Pancreas (tissue), 10 donors: ENCODE results near the gene TFEB. TPM values are rescaled to one million over a fixed set of nuclear protein-coding genes. Genes with fewer than 3 reads are reported as not detected.

ENCODE experiments used
- ATAC-seq, 4 donors: fragments of 200-7000 bp; cut with Tn5 transposase; one replicate each; pipeline versions ENCODE4 v1.8.0 to v1.9.1; 2020; ENCODE audit warnings: mild to moderate bottlenecking in 4 of 4, moderate library complexity in 4 of 4
- DNase-seq, 6 donors: peaks; one replicate each; pipeline ENCODE4 v3.0.0-alpha.2; 2020
- FAIRE-seq: peaks from 2 replicates; lab custom pipeline; 2012; peaks lifted over from hg19 to GRCh38; lab: Jason Lieb, UNC
- H3K27ac ChIP-seq, 4 donors: fragments of 200-600 bp; sonication (generic); 1 replicate in 3 of 4; 2 replicates in 1 of 4; pipeline versions ENCODE4 v1.5.0 to v1.8.0; 2020
- H3K27me3 ChIP-seq, 4 donors: fragments of 200-600 bp; one replicate each; pipeline ENCODE4 v1.8.0; 2021
- H3K36me3 ChIP-seq, 3 donors: fragments of 200-600 bp; sonication (generic) in 1 of 3; one replicate each; pipeline versions ENCODE4 v1.5.0 to v1.8.0; 2020 to 2021
- H3K4me1 ChIP-seq, 3 donors: fragments of 200-600 bp; one replicate each; pipeline ENCODE4 v1.8.0; 2021
- H3K4me3 ChIP-seq, 4 donors: fragments of 200-600 bp; sonication (generic) in 2 of 4; one replicate each; pipeline versions ENCODE4 v1.5.0 to v1.8.0; 2020 to 2021
- H3K9me3 ChIP-seq, 4 donors: fragments of 200-600 bp; one replicate each; pipeline ENCODE4 v1.8.0; 2021
- WGBS, 2 donors: extraction: QIAGEN DNeasy Blood & Tissue Kit; methylation state at CpG; one replicate each; pipeline ENCODE4 v1.1.7; 2013; 5-methylcytosine and 5-hydroxymethylcytosine counted together
- intact Hi-C, 3 donors: fragments of 100-400 bp; cut with DNase I; formaldehyde crosslinking; loops; one replicate each; pipeline versions ENCODE4 v1.11.1 to v1.14.2; 2022
- polyA plus RNA-seq, 2 donors: library from polyadenylated mRNA; stranded (reverse); fragments of 200-250 nt; gene quantifications; one replicate each; pipeline ENCODE4 v1.2.3, GENCODE V29; 2013
- total RNA-seq, 6 donors: library from RNA; stranded (reverse); fragmentation: NEBNext Ultra II Directional in 4 of 6; extraction: Animal tissue kit (Norgen Biotek cat#: 25700) in 4 of 6; gene quantifications; one replicate each; pipeline versions ENCODE4 v1.2.1 to v1.2.4, GENCODE V29; 2021 to 2023
- TF ChIP-seq, protein P1 (sequence below), 4 donors: fragments of 200-600 bp; sonication (generic) in 3 of 4; IDR thresholded peaks; one replicate each; pipeline versions ENCODE4 v1.5.0 to v1.8.0; 2021; ENCODE audit warnings: antibody characterized with exemption in 4 of 4
- donor health status: healthy with polysubstance abuse.
- donor health status: DM: no; HTN: no; CAD: no; lungs with moderate emphysema.
- donor health status: DM: no; HTN: no; CAD: no.
- donor health status: control.
- donor health status: control.
- donor health status: Bipolar disorder and iron deficiency.
- donor health status: DM: yes; HTN: yes; CAD: no.
- donor health status: DM: no; HTN: no; CAD: no.
- donor health status: DM: no; HTN: no; CAD: no.
- donor health status: DM: yes; HTN: yes; CAD: no.

TFEB gene
- total and polyA plus RNA-seq, 8 donors: 6.5 to 49.4 (median 11.6) TPM

DNA sequence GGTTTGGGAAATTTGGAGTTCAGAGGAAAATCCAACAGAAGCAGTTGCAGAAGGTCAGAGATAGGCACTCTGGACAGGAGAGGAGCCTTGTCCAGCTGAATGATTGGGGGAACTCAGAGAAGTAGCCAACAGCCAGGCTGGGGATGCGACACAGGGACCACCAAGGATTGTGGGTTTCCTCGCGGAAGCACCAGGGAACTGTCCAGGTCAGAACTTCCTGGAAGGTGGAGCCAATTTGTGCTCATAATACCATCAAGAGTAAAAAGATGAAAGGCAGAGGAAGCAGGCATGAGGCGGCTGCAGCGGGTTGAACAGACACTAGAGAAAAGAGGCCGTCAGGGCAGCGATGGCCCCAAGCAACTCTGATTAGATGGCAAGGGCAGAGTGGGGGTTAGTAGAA lies 63.4 kb downstream of the TFEB start:
- Histone ChIP-seq H3K27ac (no peak overlapping the region), H3K36me3 (no peaks in the 10 kb centered on the region), H3K4me3 (no peak overlapping the region), H3K4me1 (no peaks in the 10 kb centered on the region), H3K27me3 (no peaks in the 10 kb centered on the region), H3K9me3 (no peaks in the 10 kb centered on the region)
- 83 to 84% methylated on average over 7 of the region's 7 CpGs for WGBS, 2 donors
- TF ChIP-seq, protein P1, sequence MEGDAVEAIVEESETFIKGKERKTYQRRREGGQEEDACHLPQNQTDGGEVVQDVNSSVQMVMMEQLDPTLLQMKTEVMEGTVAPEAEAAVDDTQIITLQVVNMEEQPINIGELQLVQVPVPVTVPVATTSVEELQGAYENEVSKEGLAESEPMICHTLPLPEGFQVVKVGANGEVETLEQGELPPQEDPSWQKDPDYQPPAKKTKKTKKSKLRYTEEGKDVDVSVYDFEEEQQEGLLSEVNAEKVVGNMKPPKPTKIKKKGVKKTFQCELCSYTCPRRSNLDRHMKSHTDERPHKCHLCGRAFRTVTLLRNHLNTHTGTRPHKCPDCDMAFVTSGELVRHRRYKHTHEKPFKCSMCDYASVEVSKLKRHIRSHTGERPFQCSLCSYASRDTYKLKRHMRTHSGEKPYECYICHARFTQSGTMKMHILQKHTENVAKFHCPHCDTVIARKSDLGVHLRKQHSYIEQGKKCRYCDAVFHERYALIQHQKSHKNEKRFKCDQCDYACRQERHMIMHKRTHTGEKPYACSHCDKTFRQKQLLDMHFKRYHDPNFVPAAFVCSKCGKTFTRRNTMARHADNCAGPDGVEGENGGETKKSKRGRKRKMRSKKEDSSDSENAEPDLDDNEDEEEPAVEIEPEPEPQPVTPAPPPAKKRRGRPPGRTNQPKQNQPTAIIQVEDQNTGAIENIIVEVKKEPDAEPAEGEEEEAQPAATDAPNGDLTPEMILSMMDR (IDR thresholded peaks at IDR 0.05): no peak
- FAIRE-seq (no peak), ATAC-seq (no peak), DNase-seq (no peak)
- intact Hi-C loops: loop anchor here in 1 of 3 donors (10.0 kb wide), 1 partner anchor 67 kb away; no protein-coding TSS in a partner anchor

DNA sequence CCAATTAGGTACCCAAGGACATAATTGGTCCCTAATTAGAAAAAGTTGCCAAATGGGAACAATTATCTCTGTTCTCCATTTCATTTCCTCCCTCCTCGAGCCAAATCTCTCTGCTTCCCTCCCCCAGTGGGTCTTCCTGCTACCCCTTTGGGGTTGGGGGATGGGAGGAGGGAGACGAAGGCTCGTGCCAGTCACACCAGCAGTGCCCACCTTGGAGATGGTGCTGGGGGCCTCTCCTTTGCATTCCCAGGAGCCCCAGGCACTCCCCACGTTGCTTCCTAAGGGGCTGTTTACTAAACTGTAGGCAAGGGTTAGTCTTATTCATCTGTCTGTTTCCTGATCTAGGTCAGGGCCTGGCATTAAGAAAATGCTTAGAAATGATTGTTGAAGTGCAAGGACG lies 64.0 kb downstream of the TFEB start:
- H3K36me3 ChIP-seq: no peaks in the 10 kb centered on the region
- H3K27me3 ChIP-seq: no peaks in the 10 kb centered on the region
- no peaks in the 10 kb centered on the region for H3K9me3 ChIP-seq
- H3K4me1 ChIP-seq: no peaks in the 10 kb centered on the region
- no peak for DNase-seq
- FAIRE-seq: no peak
- no peak for ATAC-seq
- WGBS, 2 donors: 47 to 59% methylated on average over 5 of the region's 5 CpGs
- no peak overlapping the region for H3K27ac ChIP-seq
- TF ChIP-seq, protein P1 (IDR thresholded peaks at IDR 0.05): no peak
- intact Hi-C loops: loop anchor here in 1 of 3 donors (10.0 kb wide), 1 partner anchor 67 kb away; no protein-coding TSS in a partner anchor
- H3K4me3 ChIP-seq: no peak overlapping the region

DNA sequence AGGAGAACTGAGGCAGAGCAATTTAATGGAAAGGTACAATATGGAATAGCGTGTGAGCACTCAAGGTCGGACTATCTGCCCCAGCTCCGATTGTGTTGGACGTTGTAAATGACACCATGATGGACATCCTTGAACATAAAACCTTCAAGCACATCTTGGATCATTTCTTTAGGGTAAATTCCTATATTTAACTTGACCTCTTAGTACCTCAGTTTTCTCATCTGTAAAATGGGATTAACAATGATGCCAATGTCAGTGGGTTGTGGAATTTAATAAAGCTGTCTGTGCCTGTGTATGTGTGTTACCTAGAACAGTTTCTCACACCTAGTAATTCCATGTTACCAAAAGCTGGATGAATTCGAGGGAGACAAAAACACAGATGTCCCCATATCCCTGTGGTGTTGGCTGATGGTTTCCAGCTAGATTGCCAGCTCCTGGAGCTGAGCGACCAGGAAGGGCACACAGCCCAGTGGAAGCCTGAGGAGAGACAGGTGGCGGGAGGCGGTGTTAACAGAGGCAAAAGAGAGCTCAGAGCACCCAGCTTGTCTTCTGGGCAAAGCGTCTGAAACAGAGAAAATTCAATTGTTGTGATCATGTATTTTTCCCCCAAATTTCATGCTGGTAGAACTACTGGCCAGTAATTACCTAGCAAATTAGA lies 64.6 kb downstream of the TFEB start:
- Histone ChIP-seq H3K4me1 (no peaks in the 10 kb centered on the region), H3K27me3 (no peaks in the 10 kb centered on the region), H3K9me3 (no peaks in the 10 kb centered on the region), H3K4me3 (no peak overlapping the region), H3K27ac (no peak overlapping the region), H3K36me3 (no peaks in the 10 kb centered on the region)
- ATAC-seq (no peak), DNase-seq (no peak), FAIRE-seq (no peak)
- TF ChIP-seq, protein P1 (IDR thresholded peaks at IDR 0.05): no peak
- intact Hi-C loops: loop anchor here in 1 of 3 donors (10.0 kb wide), 1 partner anchor 66 kb away; no protein-coding TSS in a partner anchor
- WGBS, 2 donors: 64 to 71% methylated on average over 9 of the region's 9 CpGs

DNA sequence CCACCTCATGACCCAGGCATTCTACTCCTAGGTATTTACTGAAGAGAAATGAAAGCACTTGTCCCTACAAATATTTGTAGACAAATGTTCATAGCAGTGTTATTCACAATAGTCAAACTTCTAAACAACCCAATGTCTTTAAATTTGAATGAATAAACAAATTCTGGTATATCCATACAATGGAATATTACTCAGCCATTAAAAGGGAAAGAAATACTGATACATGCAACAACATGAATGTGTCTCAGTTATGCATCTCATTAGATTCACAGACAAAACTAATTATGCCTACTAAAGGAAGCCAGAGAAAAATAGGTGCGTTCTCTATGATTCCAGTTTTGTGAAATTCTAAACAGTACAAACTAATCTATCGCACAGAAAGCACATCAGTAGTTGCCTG lies 66.4 kb downstream of the TFEB start:
- intact Hi-C loops: no loop called here
- Histone ChIP-seq H3K27ac (no peak overlapping the region), H3K4me1 (no peaks in the 10 kb centered on the region), H3K4me3 (no peak overlapping the region), H3K9me3 (no peaks in the 10 kb centered on the region), H3K27me3 (no peaks in the 10 kb centered on the region), H3K36me3 (no peaks in the 10 kb centered on the region)
- 90 to 91% methylated on average over 2 of the region's 2 CpGs for WGBS, 2 donors
- no peak for FAIRE-seq
- no peak for ATAC-seq
- DNase-seq: no peak
- TF ChIP-seq, protein P1 (IDR thresholded peaks at IDR 0.05): no peak

DNA sequence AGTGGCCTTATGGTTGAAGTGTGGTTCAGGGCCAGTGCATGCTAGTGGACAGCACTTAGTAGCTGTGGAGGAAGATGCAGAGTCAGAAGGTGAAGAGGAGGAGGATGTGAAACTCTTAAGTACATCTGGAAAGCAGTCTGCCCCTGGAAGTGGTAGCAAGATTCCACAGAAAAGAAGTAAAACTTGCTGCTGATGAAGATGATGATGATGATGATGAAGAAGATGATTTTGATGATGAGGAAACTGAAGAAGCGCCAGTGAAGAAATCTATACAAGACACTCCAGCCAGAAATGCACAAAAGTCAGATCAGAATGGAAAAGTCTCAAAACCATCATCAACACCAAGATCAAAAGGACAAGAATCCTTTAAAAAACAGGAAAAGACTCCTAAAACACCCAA lies 68.2 kb downstream of the TFEB start:
- no peaks in the 10 kb centered on the region for H3K36me3 ChIP-seq
- intact Hi-C loops: no loop called here
- no peak overlapping the region for H3K27ac ChIP-seq
- 94 to 100% methylated on average over 1 of the region's 1 CpG for WGBS, 2 donors
- FAIRE-seq (no peak), ATAC-seq (no peak), DNase-seq (no peak)
- no peaks in the 10 kb centered on the region for H3K27me3 ChIP-seq
- H3K4me1 ChIP-seq: no peaks in the 10 kb centered on the region
- no peak overlapping the region for H3K4me3 ChIP-seq
- TF ChIP-seq, protein P1 (IDR thresholded peaks at IDR 0.05): no peak
- no peaks in the 10 kb centered on the region for H3K9me3 ChIP-seq
